Measurements from ENCODE around the gene AICDA. TPM values are rescaled to one million over a fixed set of nuclear protein-coding genes. Genes with fewer than 3 reads are reported as not detected.

The AICDA gene
- total RNA-seq, 1 experiment from 2014 or later, result 0.22 TPM

DNA sequence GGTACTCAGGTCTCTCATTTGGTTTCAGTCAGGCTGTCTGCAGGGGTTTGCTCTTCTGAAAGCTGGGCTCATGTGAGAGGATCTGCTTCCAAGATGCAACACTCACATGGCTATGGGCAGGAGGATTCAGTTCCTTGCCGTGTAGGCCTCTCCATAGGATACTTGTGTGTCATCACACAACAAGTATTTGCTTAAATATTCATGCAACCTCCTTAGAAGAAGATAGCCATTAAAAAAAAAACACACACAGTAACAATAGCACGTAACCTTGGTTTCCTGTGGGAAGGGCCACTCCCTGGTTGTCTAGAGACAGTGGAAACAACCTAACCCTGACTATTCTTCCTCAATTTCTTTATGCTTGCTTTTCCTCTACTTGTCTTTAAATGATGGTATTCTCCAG lies 40.2 kb downstream of the AICDA start:
- no peak overlapping the region for H3K9ac ChIP-seq (ENCODE audit: extremely low read depth, insufficient read length, low read length)
- TF ChIP-seq, protein P1, sequence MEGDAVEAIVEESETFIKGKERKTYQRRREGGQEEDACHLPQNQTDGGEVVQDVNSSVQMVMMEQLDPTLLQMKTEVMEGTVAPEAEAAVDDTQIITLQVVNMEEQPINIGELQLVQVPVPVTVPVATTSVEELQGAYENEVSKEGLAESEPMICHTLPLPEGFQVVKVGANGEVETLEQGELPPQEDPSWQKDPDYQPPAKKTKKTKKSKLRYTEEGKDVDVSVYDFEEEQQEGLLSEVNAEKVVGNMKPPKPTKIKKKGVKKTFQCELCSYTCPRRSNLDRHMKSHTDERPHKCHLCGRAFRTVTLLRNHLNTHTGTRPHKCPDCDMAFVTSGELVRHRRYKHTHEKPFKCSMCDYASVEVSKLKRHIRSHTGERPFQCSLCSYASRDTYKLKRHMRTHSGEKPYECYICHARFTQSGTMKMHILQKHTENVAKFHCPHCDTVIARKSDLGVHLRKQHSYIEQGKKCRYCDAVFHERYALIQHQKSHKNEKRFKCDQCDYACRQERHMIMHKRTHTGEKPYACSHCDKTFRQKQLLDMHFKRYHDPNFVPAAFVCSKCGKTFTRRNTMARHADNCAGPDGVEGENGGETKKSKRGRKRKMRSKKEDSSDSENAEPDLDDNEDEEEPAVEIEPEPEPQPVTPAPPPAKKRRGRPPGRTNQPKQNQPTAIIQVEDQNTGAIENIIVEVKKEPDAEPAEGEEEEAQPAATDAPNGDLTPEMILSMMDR (conservative IDR thresholded peaks at IDR 0.05), result no peak
- no peak overlapping the region for H2BK20ac ChIP-seq (ENCODE audit: low read depth, low read length, poor library complexity, severe bottlenecking)
- no peaks in the 10 kb centered on the region for H3K23me2 ChIP-seq (ENCODE audit: insufficient read length, low read depth, low read length, poor library complexity, severe bottlenecking)
- H3K18ac ChIP-seq (ENCODE audit: insufficient read length, low read depth, low read length), result no peak overlapping the region
- H4K5ac ChIP-seq (ENCODE audit: insufficient read length, low read depth, low read length), result no peak overlapping the region
- DNase-seq, result no peak
- no peak overlapping the region for H3K27ac ChIP-seq (ENCODE audit: insufficient read length, low read depth, low read length)
- no peak overlapping the region for H3K4ac ChIP-seq (ENCODE audit: low read depth, low read length)
- no peaks in the 10 kb centered on the region for H3K27me3 ChIP-seq (ENCODE audit: insufficient read depth, low read length)
- no peak overlapping the region for H4K91ac ChIP-seq (ENCODE audit: insufficient read length, low read depth, low read length)
- H3K79me1 ChIP-seq (ENCODE audit: insufficient read depth, low read depth, low read length, poor library complexity, severe bottlenecking), result no peaks in the 10 kb centered on the region
- no peak overlapping the region for H2AFZ ChIP-seq (ENCODE audit: low read length)
- no CpG with 5 or more reads among the region's 2 CpGs for WGBS (ENCODE audit: extremely low coverage, insufficient read length, low lambda C conversion rate)
- H3K79me2 ChIP-seq (ENCODE audit: insufficient read depth, low read length), result no peaks in the 10 kb centered on the region
- H3T11ph ChIP-seq (ENCODE audit: low read length), result no peak overlapping the region
- Mint-ChIP-seq H3K9me3 (no peaks in the 10 kb centered on the region; a peak in 1 of 5 replicates), H3K4me3 (no peak overlapping the region), H3K27me3 (ENCODE audit: low read depth) (no peaks in the 10 kb centered on the region), H3K4me1 (peaks cover 0 to 5% of the 10 kb centered on the region in 2 experiments; a peak in 1 of 4 replicates), H3K27ac (no peak overlapping the region), H3K36me3 (ENCODE audit: insufficient read depth in 1 of 3, low read depth in 3 of 3) (peaks cover 0 to under 1% (median 0%) of the 10 kb centered on the region in 3 experiments; a peak in 2 of 7 replicates)
- H2AK5ac ChIP-seq (ENCODE audit: insufficient read length, low read length), result no peak overlapping the region
- H3K4me1 ChIP-seq (ENCODE audit: insufficient read depth, low read length), result no peaks in the 10 kb centered on the region
- H2BK15ac ChIP-seq (ENCODE audit: low read depth, low read length), result no peak overlapping the region
- no peak overlapping the region for H2BK5ac ChIP-seq (ENCODE audit: insufficient read length, low read length)
- H2BK12ac ChIP-seq (ENCODE audit: insufficient read length, low read depth, low read length), result no peak overlapping the region
- H3K14ac ChIP-seq (ENCODE audit: insufficient read depth, low read length), result no peak overlapping the region
- H3K56ac ChIP-seq (ENCODE audit: insufficient read length, low read depth, low read length), result no peak overlapping the region
- H4K20me1 ChIP-seq (ENCODE audit: control insufficient read depth, insufficient read depth, insufficient read length), result no peaks in the 10 kb centered on the region
- no peak overlapping the region for H4K8ac ChIP-seq (replicated peaks; ENCODE audit: insufficient read length, low read depth, low read length)
- H3K9me3 ChIP-seq (ENCODE audit: control insufficient read depth, low read depth, low read length), result peaks cover 3% of the 10 kb centered on the region
- no peak overlapping the region for H3K4me2 ChIP-seq (ENCODE audit: insufficient read depth, insufficient read length, low read length)
- no peak overlapping the region for H3K23ac ChIP-seq (ENCODE audit: insufficient read length, low read depth, low read length)
- no peak overlapping the region for H2BK120ac ChIP-seq (ENCODE audit: low read depth, low read length, poor library complexity, severe bottlenecking)

All from H9 (cell line).